Stimulated activated CD8-positive, alpha-beta memory T cell treated with anti-CD3 and anti-CD28 coated beads, Interleukin-4, amount 100 ng/mL, for 48 hours (primary cell): ENCODE data around the gene KLHL2.
"Not testable (repeated sequence)": the region's sequence is repeated elsewhere in the genome, so short reads cannot be mapped to it uniquely, and the experiment has no call there.

ENCODE experiments used
- DNase-seq: peaks from one replicate; pipeline ENCODE4 v3.0.0-alpha.2; 2020

KLHL2 gene

DNA sequence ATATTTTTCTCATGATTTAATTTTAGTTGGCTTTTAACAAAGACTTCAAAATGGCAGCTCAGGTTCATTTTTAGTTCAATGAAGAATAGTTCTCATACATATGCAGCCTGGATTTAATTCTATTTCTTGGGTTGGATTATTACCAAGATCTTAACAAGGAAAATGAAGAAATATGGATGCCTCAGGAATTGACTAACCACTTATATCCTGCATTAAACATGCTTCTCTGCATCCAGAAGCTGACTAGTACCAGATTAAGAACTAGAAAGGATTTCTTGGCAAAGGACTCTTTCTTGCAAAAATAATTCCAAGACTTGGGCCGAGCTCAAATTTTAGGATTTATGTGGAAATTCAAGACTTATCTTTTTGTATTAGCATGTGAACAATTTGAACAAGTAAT is 5.6 kb upstream of the KLHL2 start:
- DNase-seq = no peak

DNA sequence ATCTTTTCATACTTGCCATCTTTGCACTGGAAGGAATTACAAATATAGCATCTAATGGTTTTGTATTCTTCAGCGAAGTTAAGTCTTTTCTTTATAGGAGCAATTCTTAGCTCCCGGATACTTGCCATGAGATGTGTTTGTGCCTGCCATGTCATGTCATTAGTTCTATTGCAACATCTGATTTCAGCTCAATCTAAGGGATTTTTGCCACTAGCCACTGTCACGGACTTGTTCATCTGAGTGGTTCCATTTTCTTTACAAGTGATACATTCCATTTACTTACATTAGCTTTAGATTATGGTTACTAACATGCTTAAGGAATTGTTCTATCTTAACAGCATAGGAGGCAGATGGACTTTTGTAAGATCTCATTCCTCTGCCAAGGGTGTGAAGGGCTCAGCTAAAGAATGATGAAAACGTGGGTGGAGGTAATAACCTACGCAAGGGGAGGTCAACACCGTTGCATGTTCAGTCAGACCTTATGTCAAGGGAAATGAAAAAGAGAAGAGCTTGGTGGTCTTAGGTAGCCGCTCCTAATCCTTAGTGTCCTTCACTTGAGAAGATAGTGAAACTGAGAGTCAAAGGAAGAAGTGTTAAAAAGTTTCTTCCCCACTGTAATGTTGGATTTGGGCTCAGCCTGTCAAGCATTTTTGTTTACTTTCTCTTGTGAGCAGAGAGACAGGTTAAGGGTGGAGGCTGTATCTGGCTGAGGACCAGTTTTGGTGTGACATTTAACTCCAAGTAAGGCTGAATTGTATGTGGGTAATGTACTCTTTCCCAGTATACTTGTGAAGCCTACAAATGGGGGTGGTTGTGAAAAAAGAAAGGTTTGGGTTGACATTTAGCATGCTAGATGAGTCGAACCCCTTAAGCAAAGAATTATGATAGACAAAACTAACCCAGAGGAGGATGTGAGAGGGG is 3.6 kb upstream of the KLHL2 start:
- no peak for DNase-seq

DNA sequence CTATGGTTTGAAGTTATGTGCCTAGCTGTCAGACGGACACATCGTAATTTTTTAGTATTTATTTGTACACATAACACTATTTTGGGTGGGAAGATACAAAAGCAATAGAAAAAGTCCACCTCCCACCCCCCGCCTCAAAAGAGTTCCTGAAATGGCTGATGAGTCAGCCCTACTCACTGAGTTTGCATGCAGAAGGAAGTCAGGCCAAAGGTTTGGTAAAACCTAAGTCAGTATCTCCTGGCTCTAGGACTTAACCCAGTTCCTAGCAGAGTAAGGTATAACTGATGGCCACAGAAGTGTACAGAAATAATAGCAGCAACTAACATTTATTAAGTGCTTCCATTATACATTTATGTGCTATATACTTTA is 2.9 kb upstream of the KLHL2 start:
- no peak for DNase-seq

DNA sequence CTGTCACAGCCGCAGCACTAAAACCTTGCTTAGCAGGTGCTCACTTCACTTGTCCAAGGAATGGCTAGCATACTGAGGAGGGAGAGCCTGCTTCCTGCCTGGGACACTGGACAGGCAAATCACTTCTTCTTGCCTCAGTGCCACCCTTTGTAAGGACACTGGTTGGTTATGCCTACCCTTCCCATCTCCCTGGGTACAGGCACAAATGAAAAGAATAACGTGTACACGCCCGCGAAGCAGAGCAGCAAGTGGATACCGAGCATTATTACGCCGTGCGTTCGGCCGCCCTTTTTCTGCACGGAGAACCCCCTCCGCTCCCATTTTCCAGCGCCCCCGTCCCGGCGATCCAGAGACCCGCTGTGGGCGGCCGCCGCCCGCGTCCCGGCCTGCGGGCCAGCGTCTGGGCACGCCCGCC is 338 bp upstream of the KLHL2 start:
- no peak for DNase-seq

DNA sequence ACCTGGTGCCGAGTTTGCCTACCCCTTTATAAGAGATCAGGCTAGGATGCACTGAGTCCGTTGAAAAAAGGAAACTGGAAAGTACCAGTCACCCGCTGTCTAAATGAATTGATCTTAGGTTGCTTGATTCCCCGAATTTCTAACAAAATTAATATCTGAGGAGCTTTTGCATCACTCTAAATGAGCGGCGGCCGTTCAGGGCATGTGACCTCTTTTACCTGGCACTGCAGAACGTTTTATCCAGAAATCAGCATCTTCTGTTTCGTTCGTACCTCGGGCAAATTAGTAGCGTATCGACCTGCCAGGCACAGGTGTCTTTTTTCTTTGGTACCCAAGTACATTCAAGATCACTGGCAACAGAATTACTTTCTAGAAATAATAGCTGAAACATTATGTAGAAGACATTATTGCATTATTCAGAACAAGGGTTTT is 876 bp downstream of the KLHL2 start:
- no peak for DNase-seq

DNA sequence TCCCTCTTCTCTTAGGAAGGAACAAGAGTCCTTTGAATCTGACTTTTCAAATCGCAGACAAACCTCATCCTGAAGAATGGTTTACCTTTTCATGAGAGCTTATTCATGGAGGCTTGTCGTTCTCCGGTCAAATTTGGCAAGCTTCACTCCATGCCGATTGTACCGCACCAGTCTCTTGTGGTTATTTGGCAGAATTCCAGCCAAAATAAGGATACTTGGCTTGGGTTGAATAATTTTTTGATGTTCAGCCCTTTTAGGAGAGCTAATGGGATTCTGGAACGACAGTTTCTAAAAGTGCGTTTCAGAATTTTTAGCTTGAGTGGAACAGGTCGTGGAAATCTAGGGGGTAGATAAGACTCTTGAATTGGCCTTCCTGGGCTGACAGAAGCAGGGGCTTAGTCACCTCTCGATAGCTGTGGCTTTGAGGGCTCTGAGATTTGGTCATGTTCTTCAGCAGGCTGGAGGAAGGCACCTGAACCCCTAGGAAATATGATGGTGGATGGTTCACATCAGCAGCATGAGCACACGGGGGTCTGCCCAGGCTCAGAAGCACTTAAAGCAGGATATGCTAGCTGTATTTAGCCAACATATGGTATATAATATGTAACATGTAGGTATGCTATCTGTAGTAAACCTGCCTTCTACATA is 1.5 kb downstream of the KLHL2 start:
- peak; percentile 51 for DNase-seq

DNA sequence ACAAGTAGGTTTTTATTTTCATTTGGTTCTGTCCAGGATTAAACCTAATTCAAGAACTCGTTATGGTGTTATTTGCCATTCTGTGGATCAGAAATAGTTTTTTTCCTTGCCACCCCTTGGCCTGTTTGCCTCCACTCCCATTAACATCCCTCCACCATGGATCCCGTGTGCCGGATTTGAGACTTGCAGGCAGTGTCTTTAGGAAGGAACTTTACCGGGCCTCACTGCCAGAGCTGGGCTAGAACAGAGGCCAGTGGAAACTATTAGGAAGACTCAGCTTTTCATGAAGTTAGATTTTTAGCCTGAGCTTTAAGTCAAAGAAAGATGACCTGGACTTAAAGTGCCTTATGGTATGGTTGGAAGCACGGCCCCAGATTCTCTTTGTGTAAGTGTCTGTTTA is 2.4 kb downstream of the KLHL2 start:
- DNase-seq = no peak

DNA sequence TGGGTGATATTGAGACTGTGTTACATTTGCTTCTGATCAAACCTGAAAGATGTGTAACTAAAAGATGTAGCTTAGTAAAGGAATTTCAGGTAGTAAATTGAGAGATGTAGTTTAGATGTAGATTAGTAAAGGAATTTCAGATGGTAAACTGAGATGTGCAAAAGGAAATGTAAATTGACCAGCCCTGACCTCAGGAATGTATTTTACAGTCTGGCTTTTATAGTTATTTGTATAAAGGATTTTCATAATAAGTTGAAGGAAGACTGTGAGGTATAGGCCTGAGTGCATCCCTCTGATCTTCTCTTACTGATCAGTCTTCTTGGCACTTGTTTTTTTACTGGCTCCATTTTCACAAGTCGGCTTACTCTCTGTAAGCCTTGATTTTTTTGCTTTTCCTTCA is 3.2 kb downstream of the KLHL2 start:
- no peak for DNase-seq

DNA sequence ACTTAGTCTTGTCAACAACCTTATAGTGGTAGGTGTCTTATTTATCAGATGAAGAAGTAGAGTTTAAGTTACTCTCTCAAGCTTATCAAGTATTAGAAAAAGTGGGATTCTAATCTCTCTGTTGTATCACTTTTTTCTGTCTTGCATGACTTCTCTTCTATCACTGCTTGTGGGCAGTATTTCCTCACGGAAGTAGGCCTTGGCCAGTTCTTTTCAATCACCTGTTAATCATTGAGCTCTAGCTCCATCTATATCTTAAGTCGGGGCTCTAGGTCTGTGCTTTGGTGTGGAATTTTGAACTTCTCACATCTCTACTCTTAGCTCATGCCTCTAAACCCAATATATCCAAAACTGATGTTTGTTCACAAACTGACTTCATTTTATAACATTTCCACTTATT is 5.3 kb downstream of the KLHL2 start:
- DNase-seq = not testable (repeated sequence)

DNA sequence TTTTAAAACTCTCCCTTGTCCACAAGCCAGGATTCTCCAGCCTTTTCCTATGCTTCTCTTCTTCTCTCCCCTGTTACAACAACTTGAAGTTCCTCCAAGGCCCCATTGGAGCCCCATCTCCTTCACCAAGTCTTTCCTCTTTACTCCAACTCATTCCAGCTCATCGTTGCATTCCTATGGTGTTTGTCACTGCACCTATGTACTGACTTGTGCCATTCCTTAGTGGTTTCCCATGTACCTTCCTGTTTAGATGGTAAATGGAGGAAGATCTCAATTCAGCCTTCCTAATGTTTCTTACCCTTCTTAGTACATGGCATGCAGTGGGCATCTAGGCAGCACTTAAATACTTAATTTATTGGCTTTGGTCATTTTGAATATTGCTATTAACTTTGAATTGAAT is 6.0 kb downstream of the KLHL2 start:
- not testable (repeated sequence) for DNase-seq

DNA sequence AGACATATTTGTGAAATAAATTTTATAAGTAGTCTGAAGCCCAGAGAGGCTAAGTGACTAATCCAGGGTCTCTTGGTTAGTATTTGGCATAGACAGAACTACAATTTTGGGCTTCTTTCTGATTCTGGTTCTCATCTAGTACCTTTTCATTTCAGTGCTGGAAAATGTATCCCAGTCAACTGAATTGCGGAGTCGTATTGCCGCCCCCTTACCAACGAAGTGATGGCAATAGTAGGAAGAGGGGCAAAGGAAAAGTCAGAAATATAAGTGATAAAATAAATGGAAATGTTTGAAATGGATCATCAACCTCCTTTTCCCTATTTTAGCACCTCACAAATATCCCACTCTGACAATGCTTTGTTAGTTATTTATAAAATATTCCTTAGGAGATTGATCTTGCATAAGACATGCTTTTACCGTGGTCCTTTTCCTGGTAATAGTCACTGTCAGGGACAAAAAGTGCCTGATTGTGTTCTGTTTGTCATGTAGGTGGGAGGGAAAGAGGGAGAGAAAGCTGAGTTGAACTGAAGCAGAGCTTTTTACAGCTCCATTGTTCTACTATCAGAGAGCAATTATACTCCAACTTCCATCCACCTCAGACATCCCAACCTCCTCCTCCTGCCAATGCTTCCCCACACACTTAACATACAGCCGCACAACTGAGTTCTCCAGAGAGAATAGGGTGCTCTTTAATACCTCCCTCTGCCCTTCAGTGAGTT is 6.8 kb downstream of the KLHL2 start:
- not testable (repeated sequence) for DNase-seq

DNA sequence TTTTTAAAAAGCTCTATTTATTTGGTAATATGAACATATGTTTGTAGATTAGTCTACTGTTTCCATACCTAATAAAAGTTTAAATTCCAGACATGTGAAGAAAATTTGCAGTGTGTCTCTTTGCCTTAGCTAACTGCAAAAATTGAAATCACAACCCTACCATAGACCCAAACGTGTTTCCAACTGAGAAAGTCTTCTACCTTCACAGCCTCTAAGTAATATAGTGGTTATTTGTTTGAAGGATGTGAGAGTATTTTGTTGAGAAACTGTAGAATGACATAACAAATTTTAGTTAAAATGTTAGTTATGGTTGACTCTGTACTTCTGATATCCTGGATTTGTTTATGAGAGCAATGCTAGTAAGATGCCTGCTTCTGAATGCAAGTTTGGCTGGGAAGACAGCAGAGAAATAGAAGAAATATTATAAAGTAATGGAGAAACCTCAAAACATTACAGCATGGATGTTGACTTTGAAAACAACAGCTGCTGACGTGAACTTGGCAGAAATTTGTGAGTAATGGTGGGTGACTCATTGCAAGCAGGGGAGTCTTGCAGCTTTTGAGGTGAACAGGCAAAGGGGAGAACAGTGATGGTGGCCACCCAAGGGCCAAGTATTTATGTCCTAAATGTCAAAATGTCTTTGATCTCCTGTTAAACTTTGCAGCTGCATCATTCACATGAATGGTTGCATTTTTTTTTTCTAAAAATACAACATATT is 7.8 kb downstream of the KLHL2 start:
- peak; percentile 38 for DNase-seq

DNA sequence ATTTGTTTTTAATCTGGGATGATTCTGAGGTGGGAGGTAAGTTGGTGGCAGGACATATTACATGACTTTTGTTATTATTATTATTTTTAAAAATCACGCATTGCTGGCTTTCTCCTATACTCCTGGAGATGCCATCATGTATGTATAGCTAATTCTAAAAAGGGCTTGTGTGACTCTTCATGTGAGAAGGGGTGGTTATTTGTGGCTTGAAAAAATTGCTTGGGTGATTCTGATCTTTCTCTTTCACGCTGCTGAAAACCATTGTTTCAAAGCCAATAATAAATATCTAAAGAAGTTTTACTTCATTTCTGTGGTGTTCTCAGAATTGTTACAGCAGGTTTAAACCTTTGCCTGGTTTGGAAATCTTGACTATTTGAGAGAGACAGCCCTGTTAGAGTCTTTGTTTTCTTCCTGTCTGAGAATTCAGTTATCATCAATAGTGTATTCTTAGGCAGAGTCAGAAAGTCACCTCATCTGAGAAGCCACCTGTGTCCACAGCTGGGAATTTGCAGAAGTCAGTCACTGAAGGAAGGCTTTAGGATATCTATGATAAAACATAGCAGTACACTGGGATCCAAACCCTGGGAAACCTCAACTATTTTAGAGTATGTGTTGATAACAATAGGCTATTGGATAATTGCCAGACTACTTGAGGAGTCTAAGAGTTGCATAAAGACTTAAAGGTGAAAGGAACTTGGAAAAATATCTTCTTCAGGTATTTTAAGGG is 8.6 kb downstream of the KLHL2 start:
- DNase-seq = not testable (repeated sequence)

DNA sequence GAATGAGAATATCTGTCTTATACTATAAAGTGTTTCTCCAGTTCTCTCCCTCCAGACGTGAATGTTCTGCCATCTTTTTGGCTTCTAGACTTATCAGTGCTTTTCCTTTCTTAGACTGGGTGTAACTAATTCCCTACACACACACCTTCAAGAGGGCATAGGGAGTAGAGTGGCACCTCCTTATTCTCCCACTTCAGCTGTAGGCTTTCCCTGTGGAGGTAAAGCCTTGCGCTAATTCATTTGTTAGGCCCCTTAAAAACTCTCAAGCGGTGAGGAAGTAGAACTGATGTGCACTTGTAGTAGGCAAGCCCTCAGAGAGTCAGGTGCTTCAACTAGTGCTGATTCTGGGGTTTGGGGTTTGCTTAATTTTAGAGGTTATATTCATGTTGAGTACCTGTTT is 10.0 kb downstream of the KLHL2 start:
- DNase-seq = no peak

DNA sequence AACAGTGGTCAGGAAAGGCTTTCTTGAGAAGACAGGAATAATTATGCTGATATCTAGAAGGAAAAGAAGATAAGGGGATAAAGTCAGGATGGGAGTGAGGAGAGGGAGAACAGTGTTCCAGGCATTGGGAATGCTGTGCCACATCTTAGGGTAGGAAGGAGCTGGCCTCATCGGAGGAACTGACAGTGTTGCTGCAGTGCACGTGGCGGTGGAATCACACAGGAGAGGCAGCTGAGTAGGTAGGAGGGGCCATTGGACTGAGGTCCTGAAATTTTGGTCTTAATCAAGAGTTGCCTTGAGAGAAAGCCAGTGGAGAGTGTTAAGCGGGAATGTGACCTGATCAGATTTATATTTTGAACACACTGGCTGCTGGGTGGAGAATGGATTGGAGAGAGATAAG is 13.9 kb downstream of the KLHL2 start:
- DNase-seq = not testable (repeated sequence)

DNA sequence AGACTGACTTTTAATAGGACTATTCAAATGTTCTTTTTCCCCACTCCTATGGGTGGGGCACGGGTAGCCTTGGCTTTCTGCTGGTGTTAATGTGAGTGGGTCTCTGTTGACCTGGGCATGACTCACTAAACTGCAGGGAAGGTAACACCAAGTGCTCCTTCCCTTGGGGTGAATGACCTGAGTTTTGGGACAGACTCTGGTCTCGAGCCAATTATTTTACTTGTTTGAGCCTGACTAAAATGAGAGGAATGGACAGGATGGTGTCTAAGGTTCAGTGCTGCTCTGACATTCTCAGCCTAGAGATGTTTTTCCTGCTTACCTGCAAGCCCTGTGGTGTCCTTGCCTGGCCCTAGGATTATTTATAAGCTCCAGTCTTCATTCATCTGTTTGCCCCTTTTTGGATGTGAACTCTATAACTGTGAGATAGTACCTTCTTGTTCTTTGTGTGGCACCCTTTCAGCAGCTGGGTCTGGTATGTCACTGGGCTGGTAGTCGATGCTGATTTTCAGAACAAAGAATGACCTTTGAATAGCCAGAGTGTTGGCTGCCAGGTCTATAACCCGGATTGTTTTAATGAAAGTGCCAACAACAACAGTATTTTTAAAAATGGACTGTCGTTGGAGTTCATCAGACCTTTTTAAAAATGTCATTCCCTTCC is 14.8 kb downstream of the KLHL2 start:
- not testable (repeated sequence) for DNase-seq

DNA sequence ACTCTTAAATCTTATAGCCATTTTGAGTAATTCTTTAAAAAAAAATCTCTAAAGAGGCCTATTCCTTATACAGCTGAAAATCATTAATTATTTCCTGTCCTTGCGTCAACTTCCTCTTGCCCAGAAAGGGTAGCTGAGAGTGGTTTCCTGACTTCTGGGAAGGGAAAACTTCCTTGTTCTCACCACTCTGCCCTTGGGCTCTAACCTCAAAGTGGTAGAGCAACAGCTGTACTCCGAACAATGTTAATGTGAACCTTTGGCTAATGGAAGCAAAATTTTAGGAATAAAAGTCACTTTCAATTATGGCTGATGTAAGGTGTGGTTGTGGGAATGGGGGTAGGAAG is 15.3 kb downstream of the KLHL2 start:
- DNase-seq = no peak

DNA sequence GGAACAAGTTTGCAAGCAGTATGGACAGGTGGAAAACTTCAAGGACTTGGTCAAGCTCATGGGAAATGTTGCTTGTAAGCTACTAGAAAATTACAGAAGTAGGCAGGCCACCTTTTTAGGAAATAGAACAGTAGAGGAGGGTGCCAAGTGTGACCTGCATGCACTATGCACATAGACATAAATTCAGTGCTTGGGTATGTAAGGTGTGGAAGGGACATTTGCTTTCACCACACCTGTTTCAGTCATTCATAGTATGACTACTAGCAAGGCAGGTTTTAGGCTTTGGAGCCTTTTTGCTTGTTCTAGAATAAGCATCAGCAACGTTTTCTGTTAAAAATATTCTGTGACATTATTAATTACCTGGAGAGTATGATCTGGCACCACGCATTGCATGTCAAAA is 20.0 kb downstream of the KLHL2 start:
- not testable (repeated sequence) for DNase-seq

DNA sequence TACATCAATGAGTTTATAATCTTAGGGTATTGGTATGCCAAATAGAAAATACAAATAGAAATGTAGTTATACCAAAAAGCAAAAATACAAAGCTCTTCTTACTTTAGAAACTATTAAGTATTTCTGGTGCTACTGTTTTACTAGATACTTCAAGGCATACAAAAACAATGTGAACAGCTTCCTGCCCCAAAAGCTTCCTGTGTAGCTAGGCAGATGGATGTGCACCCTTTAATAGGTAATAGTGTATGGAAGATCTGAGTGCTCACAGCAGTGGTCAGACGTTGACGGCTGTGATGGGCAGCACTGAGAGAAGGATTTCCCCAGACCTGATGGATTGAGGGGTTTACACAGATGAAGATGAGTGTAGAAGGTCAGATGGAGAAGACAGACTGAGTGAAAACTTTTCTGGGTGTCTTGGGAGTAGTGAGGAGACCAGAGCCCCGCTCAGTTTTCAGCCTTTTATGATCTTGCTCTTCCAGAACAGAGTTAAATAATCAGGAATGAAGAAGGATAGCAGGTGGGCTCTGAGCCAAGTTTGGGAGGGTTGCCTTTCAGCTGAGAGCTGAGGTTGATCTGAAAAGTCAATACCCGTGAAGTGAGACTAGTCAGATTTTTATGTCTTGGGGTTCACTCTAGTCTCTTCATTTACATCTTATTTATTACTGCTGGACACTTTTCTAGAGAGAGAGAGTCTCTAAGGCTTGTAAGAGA is 22.3 kb downstream of the KLHL2 start:
- DNase-seq = not testable (repeated sequence)

DNA sequence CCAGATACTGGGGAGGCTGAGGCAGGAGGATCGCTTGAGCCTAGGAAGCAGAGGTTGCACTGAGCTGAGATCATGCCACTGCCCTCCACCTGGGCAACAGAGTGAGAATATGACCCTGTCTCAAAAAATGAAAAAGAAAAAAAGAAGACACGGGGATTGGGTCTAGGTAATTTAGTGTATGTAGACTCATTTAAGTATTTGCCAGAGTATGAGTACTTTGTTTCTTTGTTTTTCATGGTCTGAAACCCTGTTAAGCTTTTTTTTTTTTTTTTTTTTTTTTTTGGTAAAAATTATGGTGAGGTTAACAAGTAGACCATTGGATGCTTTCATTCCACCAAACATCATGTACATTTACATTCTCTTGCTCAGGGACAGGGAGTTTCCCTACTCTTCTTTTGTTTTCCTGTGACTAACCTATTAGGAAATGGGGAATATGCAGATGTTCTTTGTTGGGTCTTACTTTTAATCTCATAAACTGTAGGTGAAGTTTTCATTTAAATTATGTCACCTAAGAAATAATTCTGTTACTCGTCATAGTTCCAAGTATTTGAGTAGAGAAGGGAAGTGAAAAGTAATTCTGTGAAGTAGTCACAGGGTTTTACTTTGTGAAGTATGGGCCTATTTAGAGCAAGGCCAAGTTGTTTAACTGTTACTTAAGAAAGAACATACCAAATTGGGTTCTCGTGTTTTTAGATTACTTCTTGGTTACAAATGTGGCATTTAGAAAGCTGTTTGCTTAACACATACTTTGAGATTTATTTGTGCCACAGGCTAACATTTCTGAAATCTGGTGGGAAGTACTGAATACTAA is 25.5 kb downstream of the KLHL2 start:
- not testable (repeated sequence) for DNase-seq
